NCI-H128 (cell line): ENCODE results near the gene FAM161A.
"Not testable (repeated sequence)": the region's sequence is repeated elsewhere in the genome, so short reads cannot be mapped to it uniquely, and the experiment has no call there.

Experiments
- DNase-seq: peaks from one replicate; lab custom pipeline; 2025; ENCODE audit not compliant: unreplicated experiment; lab: John Stamatoyannopoulos, UW

Gene FAM161A

DNA sequence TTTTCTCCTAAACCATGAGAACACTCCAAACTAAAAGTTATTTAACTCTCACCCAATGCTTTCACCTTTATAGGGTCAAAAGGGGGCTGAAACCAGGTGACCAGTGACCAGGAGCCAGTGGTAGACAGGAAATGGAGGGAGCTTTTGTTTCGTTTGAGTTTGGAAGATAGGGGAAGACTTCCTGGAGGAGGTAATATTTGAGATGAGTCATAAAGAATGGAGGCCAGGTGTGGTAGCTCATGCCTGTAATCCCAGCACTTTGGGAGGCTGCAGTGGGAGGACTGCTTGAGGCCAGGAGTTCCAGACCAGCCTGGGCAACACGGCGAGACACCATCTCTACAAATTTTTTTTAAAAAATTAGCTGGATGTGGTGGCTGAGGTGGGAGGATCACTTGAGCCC lies 8.5 kb downstream of the FAM161A start:
- DNase-seq, result no peak

- DNase-seq, result no peak
These were observed 12.6 kb downstream of the FAM161A start for GRCh38 chr2:61841286-61841685.

GRCh38 chr2:61834893-61835292 lies 19.0 kb downstream of the FAM161A start:
- DNase-seq, result no peak

GRCh38 chr2:61833971-61834370 lies 19.9 kb downstream of the FAM161A start:
- DNase-seq, result no peak

GRCh38 chr2:61832183-61832841 lies 21.5 kb downstream of the FAM161A start:
- DNase-seq, result no peak

- no peak for DNase-seq
These were observed 31.6 kb downstream of the FAM161A start for GRCh38 chr2:61822255-61822654.

- no peak for DNase-seq
These were observed 37.1 kb downstream of the FAM161A start for GRCh38 chr2:61816480-61817355.

GRCh38 chr2:61814539-61815160 lies 39.2 kb downstream of the FAM161A start:
- DNase-seq, result no peak

DNA sequence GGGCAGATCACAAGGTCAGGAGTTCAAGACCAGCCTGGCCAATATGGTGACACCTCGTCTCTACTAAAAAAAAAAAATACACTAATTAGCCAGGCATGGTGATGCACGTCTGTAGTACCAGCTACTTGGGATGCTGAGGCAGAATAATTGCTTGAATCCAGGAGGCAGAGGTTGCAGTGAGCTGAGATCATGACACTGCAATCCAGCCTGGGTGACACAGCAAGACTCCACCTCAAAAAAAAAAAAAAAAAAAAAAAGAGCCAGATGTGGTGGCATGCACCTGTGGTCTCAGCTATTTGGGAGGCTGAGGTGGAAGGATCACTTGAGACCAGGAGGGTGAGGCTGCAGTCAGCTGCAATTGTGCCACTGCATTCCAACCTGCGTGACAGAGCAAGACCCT lies 40.5 kb downstream of the FAM161A start:
- not testable (repeated sequence) for DNase-seq

DNA sequence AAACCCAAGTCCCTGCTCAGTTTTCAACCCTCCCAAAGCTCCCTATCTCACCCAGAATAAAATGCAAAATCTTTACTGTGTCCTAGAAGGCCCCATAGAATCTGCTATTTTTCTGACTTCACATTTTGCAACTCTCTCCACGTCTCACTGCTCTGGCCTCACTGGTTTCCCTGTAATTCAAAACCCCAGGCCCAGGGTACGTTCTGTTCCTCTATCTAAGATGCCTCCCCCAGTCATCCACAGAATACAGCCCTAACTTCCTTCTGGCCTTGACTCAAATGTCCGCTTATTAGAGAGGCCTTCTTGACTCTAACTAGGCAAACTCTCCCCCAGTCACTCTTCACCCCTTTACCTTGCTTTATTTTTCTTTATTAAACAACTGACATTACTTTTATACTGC lies 42.0 kb downstream of the FAM161A start:
- DNase-seq, result no peak

- not testable (repeated sequence) for DNase-seq
These were observed 43.7 kb downstream of the FAM161A start for GRCh38 chr2:61810203-61810602.

DNA sequence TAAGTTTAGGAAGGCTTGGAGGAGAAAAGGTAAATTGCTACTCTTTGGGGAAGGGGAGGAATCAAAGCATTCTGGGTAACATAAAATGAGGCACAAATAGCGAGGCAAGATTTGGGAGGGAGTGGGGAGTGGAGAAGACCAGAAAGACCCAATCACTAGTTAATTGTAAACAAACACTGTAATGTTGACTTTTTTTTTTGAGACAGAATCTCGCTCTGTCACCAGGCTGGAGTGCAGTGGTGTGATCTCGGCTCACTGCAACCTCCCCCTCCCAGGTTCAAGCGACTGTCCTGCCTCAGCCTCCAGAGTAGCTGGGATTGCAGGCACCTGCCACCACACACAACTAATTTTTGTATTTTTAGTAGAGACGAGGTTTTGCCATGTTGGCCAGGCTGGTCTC lies 45.2 kb downstream of the FAM161A start:
- not testable (repeated sequence) for DNase-seq

GRCh38 chr2:61807036-61807757 lies 46.7 kb downstream of the FAM161A start:
- DNase-seq, result no peak

GRCh38 chr2:61802548-61802947 lies 51.3 kb downstream of the FAM161A start:
- DNase-seq, result no peak

DNA sequence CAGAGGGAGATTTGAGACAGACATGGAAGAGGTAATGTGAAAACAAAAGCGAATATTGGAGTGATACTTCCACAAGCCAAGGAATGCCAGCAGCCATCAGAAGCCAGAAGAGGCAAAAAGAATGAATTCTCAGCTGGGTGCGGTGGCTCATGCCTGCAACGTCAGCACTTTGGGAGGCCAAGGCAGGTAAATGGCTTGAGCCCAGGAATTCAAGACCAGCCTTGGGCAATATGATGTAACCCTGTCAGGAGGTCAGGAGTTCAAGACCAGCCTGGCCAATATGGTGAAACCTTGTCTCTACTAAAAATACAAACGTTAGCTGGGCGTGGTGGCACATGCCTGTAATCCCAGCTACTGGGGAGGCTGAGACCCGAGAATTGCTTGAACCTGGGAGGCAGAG lies 54.8 kb downstream of the FAM161A start:
- no peak for DNase-seq

- not testable (repeated sequence) for DNase-seq
These were observed 56.4 kb downstream of the FAM161A start for GRCh38 chr2:61797446-61797845.

DNA sequence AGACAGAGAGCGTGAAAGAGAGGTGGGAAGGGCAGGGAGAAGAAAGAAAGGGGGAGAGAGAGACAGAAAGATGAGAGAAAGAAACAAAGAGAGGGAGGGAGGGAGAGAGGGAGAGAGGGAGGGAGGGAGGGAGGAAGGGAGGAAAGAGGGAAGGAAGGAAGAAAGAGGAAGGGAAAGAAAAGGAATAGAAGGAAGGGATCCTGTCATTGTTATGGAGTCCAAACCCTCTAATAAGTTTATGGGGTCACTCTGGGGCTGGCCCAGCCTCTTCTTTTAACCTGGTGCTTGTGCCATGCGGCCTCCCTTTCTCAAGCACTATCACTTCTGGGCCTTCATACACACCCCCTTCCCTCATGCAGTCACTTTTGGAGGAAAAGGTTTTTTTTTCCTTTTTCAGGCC lies 58.5 kb downstream of the FAM161A start:
- no peak for DNase-seq

- DNase-seq, result no peak
These were observed 60.4 kb downstream of the FAM161A start for GRCh38 chr2:61793389-61793836.

DNA sequence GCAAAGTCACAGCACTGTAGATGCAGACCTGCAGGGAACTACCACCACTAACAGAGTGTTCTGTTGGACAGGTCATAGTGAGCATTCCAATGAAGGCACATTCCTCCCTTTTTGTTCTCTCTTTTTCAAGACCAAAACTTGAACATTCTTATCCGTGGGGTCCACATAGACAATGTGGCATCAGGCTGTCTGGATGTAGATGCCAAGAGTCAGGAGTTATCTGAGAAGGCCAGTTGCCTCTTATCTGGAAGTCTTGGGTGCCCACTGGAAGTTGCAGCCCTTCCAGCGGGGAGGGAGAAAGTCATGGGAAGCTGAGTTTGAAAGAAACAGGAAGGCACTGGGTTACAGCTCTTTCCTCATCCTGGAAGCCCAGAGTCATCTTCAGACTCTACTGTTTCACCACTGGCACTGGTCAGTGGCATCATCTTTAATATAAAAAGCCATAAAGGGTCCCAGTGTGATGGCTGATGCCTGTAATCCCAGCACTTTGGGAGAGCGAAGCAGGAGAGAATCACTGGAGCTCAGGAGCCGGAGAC lies 61.4 kb downstream of the FAM161A start:
- no peak for DNase-seq

DNA sequence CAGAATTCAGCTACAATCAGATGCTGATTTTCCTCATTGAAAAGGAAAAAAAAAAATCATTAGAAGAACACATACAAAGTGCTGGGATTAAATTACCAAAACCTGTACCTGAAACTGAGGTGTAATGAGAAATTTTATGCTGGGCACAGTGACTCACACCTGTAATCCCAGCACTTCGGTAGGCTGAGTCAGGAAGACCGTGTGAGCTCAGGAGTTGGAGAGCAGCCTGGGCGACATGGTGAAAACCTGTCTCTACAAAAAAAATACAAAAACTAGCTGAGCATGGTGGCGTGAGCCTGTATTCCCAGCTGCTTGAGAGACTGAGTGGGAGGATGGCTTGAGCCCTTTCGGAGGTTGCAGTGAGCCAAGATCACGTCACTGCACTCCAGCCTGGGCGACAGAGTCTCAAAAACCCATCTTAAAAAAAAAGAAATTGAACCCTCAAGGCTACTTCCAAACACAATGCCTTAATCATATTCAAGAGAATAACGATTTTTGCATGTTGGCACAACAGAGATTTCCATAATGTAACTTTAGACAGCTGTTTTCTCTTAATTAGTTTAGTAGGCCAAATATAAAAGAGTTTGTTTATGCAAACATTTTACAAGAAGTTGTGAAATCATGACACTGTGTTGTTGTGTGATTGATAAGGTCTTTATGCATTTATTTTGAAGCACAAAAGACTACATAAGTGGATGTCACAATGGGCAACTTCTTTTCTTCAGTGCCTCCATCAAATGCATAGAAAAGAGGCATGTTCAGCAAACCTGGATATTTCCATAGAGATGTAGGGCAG lies 63.9 kb downstream of the FAM161A start:
- no peak for DNase-seq
